GM18861 (cell line): ENCODE data around the gene CEP128.

Experiments used
- ATAC-seq: cut with Tn5 transposase; IDR thresholded peaks from one replicate; pipeline ENCODE4 v1.9.1; 2021; ENCODE audit not compliant: unreplicated experiment

CEP128 gene

GRCh38 chr14:80941241-80942185 is at the start of gene CEP128:
TSS of gene CEP128 (minus strand) at chr14:80941738.
- ATAC-seq, result peak; percentile 99

- peak; percentile 52 for ATAC-seq
Observed at GRCh38 chr14:80988735-80989429, 47.3 kb upstream of the CEP128 start.

DNA sequence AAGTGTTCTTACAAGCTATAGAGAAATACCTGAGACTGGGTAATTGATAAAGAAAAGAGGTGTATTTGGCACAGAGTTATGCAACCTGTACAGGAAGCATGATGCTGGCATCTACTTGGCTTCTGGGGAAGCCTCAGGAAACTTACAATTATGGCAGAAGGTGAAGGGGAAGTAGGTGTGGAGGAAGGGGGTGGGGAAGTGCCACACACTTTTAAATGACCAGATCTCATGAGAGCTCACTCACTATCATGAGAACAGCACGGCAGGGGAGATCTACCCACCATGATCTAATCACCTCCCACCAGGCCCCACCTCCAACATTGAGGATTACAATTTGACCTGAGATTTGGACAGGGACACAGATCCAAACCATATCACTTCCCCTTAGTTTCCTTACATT is 46.7 kb upstream of the CEP128 start:
- ATAC-seq, result no peak

GRCh38 chr14:80987235-80988032 is 45.9 kb upstream of the CEP128 start:
- ATAC-seq, result peak; percentile 60

DNA sequence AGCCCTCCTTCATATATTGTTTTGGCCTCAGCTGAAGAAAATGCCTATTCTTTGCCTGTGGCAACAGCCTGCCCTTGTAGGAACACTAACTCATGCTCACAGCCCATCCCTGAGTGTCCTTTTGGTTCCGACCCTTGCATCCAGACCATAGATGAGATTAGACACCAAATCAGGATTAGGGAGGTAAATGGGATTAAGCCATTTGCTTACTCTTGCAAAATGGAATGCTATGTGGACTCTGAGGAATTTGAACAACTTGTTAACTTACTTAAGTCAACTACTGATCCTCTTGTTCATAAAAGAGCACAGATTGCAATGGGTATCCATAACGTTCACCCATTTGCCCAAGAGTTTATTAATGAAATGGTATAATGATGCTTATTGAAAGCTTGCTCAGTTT is 41.2 kb upstream of the CEP128 start:
- no peak for ATAC-seq

DNA sequence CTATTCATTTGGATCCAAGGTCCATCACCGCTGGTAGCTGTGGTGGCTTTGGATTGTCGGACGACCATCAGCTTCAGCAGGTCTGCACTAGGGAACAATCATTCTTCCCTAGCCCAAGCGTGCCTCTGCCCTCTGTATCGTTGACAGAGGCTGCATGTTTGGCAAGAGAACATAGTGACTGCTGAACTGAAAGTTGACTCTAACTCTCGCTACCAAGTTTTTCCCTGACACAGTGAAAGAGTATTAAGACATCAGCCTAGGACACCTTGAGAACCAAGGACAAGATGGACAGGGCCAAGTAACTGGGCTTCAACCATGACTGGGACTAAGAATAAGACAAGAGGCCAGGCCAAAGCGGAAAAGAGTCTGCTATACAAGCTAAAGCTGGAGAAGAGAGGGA is 40.1 kb upstream of the CEP128 start:
- ATAC-seq, result no peak

DNA sequence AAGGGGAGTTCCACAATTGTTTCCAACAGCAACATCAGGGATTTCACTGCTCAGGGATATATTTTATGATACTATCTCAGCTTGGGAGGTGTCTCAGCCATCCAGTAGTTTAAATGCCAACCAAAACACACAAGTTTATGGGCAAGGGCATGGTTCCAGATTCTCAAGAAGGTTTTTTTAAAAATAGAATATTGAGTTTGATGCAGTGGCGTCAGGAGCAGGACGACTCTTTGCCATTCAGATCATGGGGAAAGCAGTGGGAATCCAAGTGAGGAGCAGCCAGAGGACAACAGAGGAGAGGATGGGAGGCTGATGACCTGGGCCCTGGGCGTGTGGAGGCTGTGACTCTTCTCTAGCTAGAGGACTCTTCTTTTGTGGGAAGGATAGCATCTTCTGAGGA is 39.6 kb upstream of the CEP128 start:
- no peak for ATAC-seq

- no peak for ATAC-seq
Observed at GRCh38 chr14:80979951-80980350, 38.4 kb upstream of the CEP128 start.

DNA sequence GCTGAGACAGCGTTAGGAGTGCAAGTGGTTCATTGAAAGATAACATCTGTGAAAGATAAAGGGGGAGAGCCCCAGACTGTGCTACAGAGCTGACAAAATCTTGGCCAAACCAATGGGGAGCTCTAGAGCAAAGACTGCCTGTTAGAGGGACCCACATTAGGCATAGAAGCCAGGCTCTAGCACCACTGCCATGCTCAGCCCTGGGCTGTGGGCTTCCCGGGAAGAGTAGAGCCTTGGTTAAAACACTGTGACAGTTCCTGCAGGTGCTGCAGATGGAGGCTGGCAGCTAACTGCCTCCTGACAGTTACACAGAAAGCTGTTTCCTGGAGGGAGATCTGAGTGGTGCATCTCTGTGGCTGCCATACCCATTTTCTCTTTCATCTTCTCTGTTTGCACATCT is 36.9 kb upstream of the CEP128 start:
- no peak for ATAC-seq

- no peak for ATAC-seq
Observed at GRCh38 chr14:80977221-80977620, 35.7 kb upstream of the CEP128 start.

- ATAC-seq, result no peak
Observed at GRCh38 chr14:80974679-80975078, 33.1 kb upstream of the CEP128 start.

GRCh38 chr14:80973931-80974641 is 32.5 kb upstream of the CEP128 start:
- no peak for ATAC-seq

- ATAC-seq, result no peak
Observed at GRCh38 chr14:80965037-80965436, 23.5 kb upstream of the CEP128 start.

- ATAC-seq, result peak; percentile 99
Observed at GRCh38 chr14:80959496-80959895, 18.0 kb upstream of the CEP128 start.

- ATAC-seq, result no peak
Observed at GRCh38 chr14:80958939-80959338, 17.4 kb upstream of the CEP128 start.

GRCh38 chr14:80958226-80958625 is 16.7 kb upstream of the CEP128 start:
- ATAC-seq, result no peak

- ATAC-seq, result no peak
Observed at GRCh38 chr14:80957613-80958012, 16.1 kb upstream of the CEP128 start.

DNA sequence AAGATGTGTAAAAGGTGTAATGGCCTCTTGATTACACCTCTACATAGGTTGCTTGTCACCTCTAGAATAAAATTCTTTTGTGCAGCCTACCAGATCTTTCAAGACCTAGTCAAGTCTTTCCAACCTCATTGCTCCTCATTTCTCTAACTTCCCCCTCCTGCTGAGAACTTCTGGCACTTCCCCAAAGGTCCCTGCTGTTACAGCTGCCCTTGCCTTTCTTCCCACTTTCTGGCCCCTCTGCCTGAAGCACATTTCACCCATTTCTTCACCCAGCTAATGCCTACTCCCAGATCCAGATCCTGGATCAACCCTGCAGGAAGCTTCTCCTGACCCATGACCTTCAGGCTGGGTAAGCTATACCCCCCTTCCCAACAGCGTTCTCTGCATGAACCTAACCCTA is 15.4 kb upstream of the CEP128 start:
- no peak for ATAC-seq

DNA sequence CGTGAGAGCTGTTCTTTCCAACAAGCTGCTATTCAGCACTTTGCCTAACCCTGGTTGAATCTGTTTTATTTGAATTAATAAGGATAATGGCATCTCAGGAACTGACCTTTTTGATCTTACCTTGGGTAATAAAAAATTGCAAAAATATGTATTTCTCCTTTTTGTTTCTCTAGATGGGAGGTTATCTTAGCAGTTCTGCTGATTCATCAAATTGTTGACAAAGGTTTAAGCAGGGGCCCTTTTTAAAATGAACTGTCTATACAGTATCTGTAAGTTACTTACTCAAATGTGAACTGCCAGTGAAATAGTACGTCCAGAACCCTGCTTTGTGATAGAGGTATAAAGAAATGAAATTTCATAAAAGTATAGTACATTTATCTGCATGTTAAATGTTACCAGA is 14.6 kb upstream of the CEP128 start:
- no peak for ATAC-seq

GRCh38 chr14:80955416-80955941 is 13.9 kb upstream of the CEP128 start, which contains the start of gene TSHR:
TSS of gene TSHR (plus strand) at chr14:80955621. CDS start at chr14:80955681, 60 bp downstream.
- no peak for ATAC-seq
